HEK293T (cell line): ENCODE measurements around the gene ZNF385B.

Experiments used
- BHLHE40 ChIP-seq: fragments of 450-650 bp; IDR thresholded peaks from 2 replicates; pipeline ENCODE4 v1.6.1; 2016; ENCODE audit warnings: mild to moderate bottlenecking, moderate library complexity, borderline replicate concordance
- CTBP1 ChIP-seq: fragments of 450-650 bp; IDR thresholded peaks from 2 replicates; pipeline ENCODE4 v1.6.1; 2016; ENCODE audit warnings: borderline replicate concordance
- FOXA1 ChIP-seq: fragments of 450-650 bp; IDR thresholded peaks from 2 replicates; pipeline ENCODE4 v1.6.1; 2016; ENCODE audit warnings: mild to moderate bottlenecking
- FOXM1 ChIP-seq: fragments of 450-650 bp; IDR thresholded peaks from 2 replicates; pipeline ENCODE4 v1.6.1; 2017; ENCODE audit warnings: mild to moderate bottlenecking, borderline replicate concordance
- HDGF ChIP-seq: fragments of 450-650 bp; IDR thresholded peaks from 2 replicates; pipeline ENCODE4 v1.6.1; 2017; ENCODE audit warnings: antibody characterized with exemption, borderline replicate concordance
- L3MBTL2 ChIP-seq: fragments of 450-650 bp; conservative IDR thresholded peaks from 2 replicates; pipeline ENCODE4 v1.6.1; 2016; ENCODE audit warnings: mild to moderate bottlenecking
- LEF1 ChIP-seq: fragments of 450-650 bp; IDR thresholded peaks from 2 replicates; pipeline ENCODE4 v1.6.1; 2017; ENCODE audit warnings: mild to moderate bottlenecking, borderline replicate concordance
- NFRKB ChIP-seq: fragments of 450-650 bp; IDR thresholded peaks from 2 replicates; pipeline ENCODE4 v1.6.1; 2016; ENCODE audit warnings: mild to moderate bottlenecking, moderate library complexity
- PKNOX1 ChIP-seq: fragments of 450-650 bp; IDR thresholded peaks from 2 replicates; pipeline ENCODE4 v1.6.1; 2016
- SP1 ChIP-seq: fragments of 450-650 bp; IDR thresholded peaks from 2 replicates; pipeline ENCODE4 v1.6.1; 2017
- SUZ12 ChIP-seq: fragments of 450-650 bp; IDR thresholded peaks from 2 replicates; pipeline ENCODE4 v1.6.1; 2016; ENCODE audit warnings: mild to moderate bottlenecking
- ZNF384 ChIP-seq: fragments of 450-650 bp; IDR thresholded peaks from 2 replicates; pipeline ENCODE4 v1.6.1; 2016

DNA sequence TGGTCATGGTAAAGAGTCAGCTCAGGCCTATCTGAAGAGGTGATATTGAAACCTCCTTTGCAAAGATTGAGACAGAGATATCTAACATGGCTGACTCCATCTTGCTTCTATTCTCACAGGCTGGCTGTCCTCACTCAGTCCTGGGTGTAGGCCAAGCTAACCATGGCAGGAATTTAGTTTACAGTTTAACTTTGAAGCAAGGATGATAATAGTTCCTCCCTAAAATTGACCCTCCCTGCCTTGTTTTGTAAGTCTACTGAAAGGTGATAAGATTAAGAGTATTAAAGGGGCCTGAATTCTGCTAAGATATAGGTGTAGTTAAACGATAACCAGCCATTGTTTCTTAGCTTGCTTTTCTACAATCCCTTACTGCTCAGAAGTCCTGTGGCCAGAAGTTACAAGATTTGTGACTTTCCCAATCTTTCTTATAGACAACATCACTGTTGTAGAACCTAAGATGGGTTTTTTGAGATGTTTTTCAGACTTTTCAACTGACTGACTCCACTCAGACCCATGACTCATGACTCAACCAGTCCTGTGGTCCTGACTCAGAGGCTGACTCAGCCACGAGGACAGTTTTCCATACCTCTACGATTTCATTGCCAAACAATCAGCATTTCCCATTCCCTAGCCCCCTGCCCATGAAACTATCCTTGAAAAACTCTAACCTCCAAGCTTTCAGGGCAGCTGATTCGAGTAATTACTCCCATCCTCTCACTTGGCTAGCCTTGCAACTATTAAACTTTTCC lies 401.1 kb downstream of the ZNF385B start:
- TF ChIP-seq L3MBTL2 = no peak
- TF ChIP-seq NFRKB = no peak
- no peak for TF ChIP-seq SP1
- no peak for TF ChIP-seq PKNOX1
- TF ChIP-seq FOXA1 = no peak
- TF ChIP-seq LEF1 = no peak
- TF ChIP-seq BHLHE40 = no peak
- no peak for TF ChIP-seq HDGF
- TF ChIP-seq SUZ12 = no peak
- no peak for TF ChIP-seq FOXM1
- TF ChIP-seq CTBP1 = no peak
- no peak for TF ChIP-seq ZNF384
